Gastroesophageal sphincter (tissue), 3 donors: Measurements from ENCODE around the gene BCAS3.
A peak's percentile ranks its signal among the peaks of the same experiment; 100 is the strongest.

Source experiments
- CTCF ChIP-seq, 4 experiments: fragments of 200-600 bp in 2 of 4; fragments of 450-650 bp in 2 of 4; sonication (generic) in 1 of 4; IDR thresholded peaks; one replicate each; pipeline ENCODE4 v1.5.1; 2017 to 2019; ENCODE audit warnings: antibody characterized with exemption in 4 of 4, mild to moderate bottlenecking in 2 of 4, moderate library complexity in 2 of 4
- EP300 ChIP-seq: sonication (generic); formaldehyde crosslinking; IDR thresholded peaks from one replicate; pipeline ENCODE4 v1.6.1; 2017; ENCODE audit warnings: antibody characterized with exemption, mild to moderate bottlenecking
- POLR2A ChIP-seq, 2 donors: fragments of 450-650 bp; IDR thresholded peaks; one replicate each; pipeline ENCODE4 v1.6.1; 2017; ENCODE audit warnings: antibody characterized with exemption in 2 of 2, mild to moderate bottlenecking in 2 of 2, moderate library complexity in 1 of 2
- POLR2AphosphoS5 ChIP-seq: sonication (generic); formaldehyde crosslinking; IDR thresholded peaks from one replicate; pipeline ENCODE4 v1.6.1; 2017; ENCODE audit warnings: antibody characterized with exemption

GRCh38 chr17:61201211-61201610 lies 523.6 kb downstream of the BCAS3 start:
- TF ChIP-seq CTCF (IDR thresholded peaks at IDR 0.05) (no peak), POLR2A (IDR thresholded peaks at IDR 0.05) (no peak), POLR2AphosphoS5 (peak; percentile 91), EP300 (no peak)
